Heart left ventricle (tissue), 13 donors: ENCODE measurements around the gene PDZD11.

Experiments used
- POLR2A ChIP-seq, 2 donors: fragments of 450-650 bp; IDR thresholded peaks; one replicate each; pipeline ENCODE4 v1.6.1; 2017; ENCODE audit warnings: antibody characterized with exemption in 2 of 2, mild to moderate bottlenecking in 2 of 2, moderate library complexity in 2 of 2
- TF ChIP-seq, protein P1 (sequence below), 12 donors: fragments of 200-600 bp; sonication (generic) in 4 of 12; IDR thresholded peaks; one replicate each; pipeline versions ENCODE4 v1.5.0 to v1.8.0; 2018 to 2022; ENCODE audit warnings: antibody characterized with exemption in 12 of 12, mild to moderate bottlenecking in 5 of 12
- donor health status: ischemic (EF 13 %, LVEDD 7.1; RV severe dilation, severe dysfunction).
- donor health status: DM: no; HTN: yes; CAD: no.
- donor health status: DM: no; HTN: no; CAD: no.
- donor health status: ischemic (EF 25% LVEDD 6.9; RV normal size, moderate dysfunction).
- donor health status: ischemic (EF 25% LVEDD 5.7; RV mildly dilated, moderate dysfunction).
- donor health status: ischemic (EF 35%, LVEDD 5.7; RV mildly dilated, moderate dysfunction).
- donor health status: nonischemic (EF 11% LVEDD 7.7; RV severe dilation, severe dysfunction).
- donor health status: DM: yes; HTN: yes; CAD: no.
- donor health status: PGD.
- donor health status: ischemic (EF 29% LVEDD 5.4; RV normal size, mild dysfunction).
- donor health status: nonischemic (EF 23%, LVEDD 6.1; RV moderate dilation, normal function).

GRCh38 chrX:70262952-70263567 is 26.7 kb downstream of the PDZD11 start:
- TF ChIP-seq, protein P1, sequence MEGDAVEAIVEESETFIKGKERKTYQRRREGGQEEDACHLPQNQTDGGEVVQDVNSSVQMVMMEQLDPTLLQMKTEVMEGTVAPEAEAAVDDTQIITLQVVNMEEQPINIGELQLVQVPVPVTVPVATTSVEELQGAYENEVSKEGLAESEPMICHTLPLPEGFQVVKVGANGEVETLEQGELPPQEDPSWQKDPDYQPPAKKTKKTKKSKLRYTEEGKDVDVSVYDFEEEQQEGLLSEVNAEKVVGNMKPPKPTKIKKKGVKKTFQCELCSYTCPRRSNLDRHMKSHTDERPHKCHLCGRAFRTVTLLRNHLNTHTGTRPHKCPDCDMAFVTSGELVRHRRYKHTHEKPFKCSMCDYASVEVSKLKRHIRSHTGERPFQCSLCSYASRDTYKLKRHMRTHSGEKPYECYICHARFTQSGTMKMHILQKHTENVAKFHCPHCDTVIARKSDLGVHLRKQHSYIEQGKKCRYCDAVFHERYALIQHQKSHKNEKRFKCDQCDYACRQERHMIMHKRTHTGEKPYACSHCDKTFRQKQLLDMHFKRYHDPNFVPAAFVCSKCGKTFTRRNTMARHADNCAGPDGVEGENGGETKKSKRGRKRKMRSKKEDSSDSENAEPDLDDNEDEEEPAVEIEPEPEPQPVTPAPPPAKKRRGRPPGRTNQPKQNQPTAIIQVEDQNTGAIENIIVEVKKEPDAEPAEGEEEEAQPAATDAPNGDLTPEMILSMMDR (IDR thresholded peaks at IDR 0.05), result peak; percentile 9 to 52 (median 30)
- no peak for TF ChIP-seq POLR2A (IDR thresholded peaks at IDR 0.05)
